IMR-90 (cell line): Measurements from ENCODE around the gene STK17B.

ENCODE experiments used
- CTCF ChIP-seq: conservative IDR thresholded peaks from 2 replicates; pipeline ENCODE4 v1.5.1; 2012; ENCODE audit warnings: mild to moderate bottlenecking, low read depth, low read length, improper control_type of control experiment
- TF ChIP-seq, protein P1 (sequence below): fragments of 150-350 bp; IDR thresholded peaks from 2 replicates; pipeline ENCODE4 v1.6.1; 2017; ENCODE audit warnings: mild to moderate bottlenecking, antibody characterized with exemption, low read length, low read depth

GRCh38 chr2:196183528-196184231, 12.3 kb upstream of the STK17B start:
- TF ChIP-seq CTCF, result no peak
- TF ChIP-seq, protein P1, sequence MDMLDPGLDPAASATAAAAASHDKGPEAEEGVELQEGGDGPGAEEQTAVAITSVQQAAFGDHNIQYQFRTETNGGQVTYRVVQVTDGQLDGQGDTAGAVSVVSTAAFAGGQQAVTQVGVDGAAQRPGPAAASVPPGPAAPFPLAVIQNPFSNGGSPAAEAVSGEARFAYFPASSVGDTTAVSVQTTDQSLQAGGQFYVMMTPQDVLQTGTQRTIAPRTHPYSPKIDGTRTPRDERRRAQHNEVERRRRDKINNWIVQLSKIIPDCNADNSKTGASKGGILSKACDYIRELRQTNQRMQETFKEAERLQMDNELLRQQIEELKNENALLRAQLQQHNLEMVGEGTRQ, result no peak
